GM12878 (cell line): ENCODE data around the gene NTN3. TPM values are rescaled to one million over a fixed set of nuclear protein-coding genes. Genes with fewer than 3 reads are reported as not detected.
A peak's percentile ranks its signal among the peaks of the same experiment; 100 is the strongest.

Experiments
- ATAC-seq: fragments of 200-7000 bp; cut with Tn5 transposase; 3 replicates; pipeline ENCODE4 v1.9.1; 2020; ENCODE audit warnings: mild to moderate bottlenecking, moderate library complexity
- BruUV-seq: library from RNA; stranded (reverse); fragments of 400-500 nt; replicated peaks from 2 replicates; lab custom pipeline; 2021; lab: Mats Ljungman, UMichigan
- CTCF ChIA-PET: fragments of 300-600 bp; sonication (Branson Sonifier 250); formaldehyde crosslinking; extraction: SDS; loops from one replicate; lab custom pipeline; 2021; ENCODE audit warnings: inconsistent platforms; lab: Yijun Ruan, JAX
- POLR2A ChIA-PET: fragments of 350-600 bp; formaldehyde crosslinking; extraction: SDS; loops from one replicate; lab custom pipeline; 2021; ENCODE audit warnings: inconsistent platforms; lab: Charles Lee
- RAD21 ChIA-PET: fragments of 300-600 bp; sonication (Branson Sonifier 250); formaldehyde crosslinking; loops from one replicate; lab custom pipeline; 2023; ENCODE audit warnings: antibody characterized with exemption; ENCODE audit not compliant: unreplicated experiment; lab: Charles Lee
- SMC1A ChIA-PET: fragments of 300-600 bp; sonication (Branson Sonifier 250); formaldehyde crosslinking; loops from one replicate; lab custom pipeline; 2023; ENCODE audit not compliant: unreplicated experiment, uncharacterized antibody; lab: Charles Lee
- DNase-seq: peaks from one replicate; pipeline ENCODE4 v3.0.0-alpha.2; 2011; ENCODE audit warnings: low read depth, low spot score
- FAIRE-seq: peaks from 3 replicates; lab custom pipeline; 2011; peaks lifted over from hg19 to GRCh38; lab: Jason Lieb, UNC
- H2AFZ ChIP-seq: 2 replicates; pipeline ENCODE4 v1.6.0; 2011; ENCODE audit warnings: low read depth, low read length, control low read depth; ENCODE audit not compliant: control insufficient read depth
- H3K27ac ChIP-seq: 2 replicates; pipeline ENCODE4 v1.5.1; 2011; ENCODE audit warnings: control low read depth; ENCODE audit not compliant: control insufficient read depth, insufficient read depth
- H3K27me3 ChIP-seq, 2 experiments: replicated peaks in 1 of 2; 2 replicates each; pipeline versions ENCODE4 v1.6.0 to v1.6.1; 2011; ENCODE audit warnings: low read length in 1 of 2; ENCODE audit not compliant: control insufficient read depth in 2 of 2, insufficient read depth in 2 of 2
- H3K36me3 ChIP-seq, 2 experiments: 2 replicates each; pipeline ENCODE4 v1.5.1; 2011; ENCODE audit warnings: low read length in 1 of 2; ENCODE audit not compliant: control insufficient read depth in 2 of 2, insufficient read depth in 2 of 2
- H3K4me1 ChIP-seq: 2 replicates; pipeline ENCODE4 v1.6.1; 2011; ENCODE audit warnings: mild to moderate bottlenecking, low read length, moderate library complexity, mixed read lengths; ENCODE audit not compliant: control insufficient read depth, insufficient read depth
- H3K4me2 ChIP-seq: 2 replicates; pipeline ENCODE4 v1.6.0; 2011; ENCODE audit warnings: control low read depth; ENCODE audit not compliant: control insufficient read depth, insufficient read depth
- H3K4me3 ChIP-seq: fragments of 200-600 bp; sonication (generic); 2 replicates; pipeline ENCODE4 v1.5.1; 2016
- H3K79me2 ChIP-seq: 2 replicates; pipeline ENCODE4 v1.6.0; 2011; ENCODE audit warnings: low read length; ENCODE audit not compliant: control insufficient read depth, insufficient read depth
- H3K9ac ChIP-seq: 2 replicates; pipeline ENCODE4 v1.8.0; 2011; ENCODE audit warnings: low read length, control low read depth, mixed read lengths; ENCODE audit not compliant: control insufficient read depth, insufficient read depth
- H3K9me3 ChIP-seq: replicated peaks from 3 replicates; pipeline ENCODE4 v1.5.1; 2011; ENCODE audit warnings: mild to moderate bottlenecking, low read length; ENCODE audit not compliant: control insufficient read depth, insufficient read depth
- H4K20me1 ChIP-seq: 2 replicates; pipeline ENCODE4 v1.6.0; 2011; ENCODE audit not compliant: control insufficient read depth, insufficient read depth
- CEBPB ChIP-seq, 2 experiments: fragments of 150-350 bp in 1 of 2; IDR thresholded peaks; 2 replicates each; pipeline ENCODE4 v1.6.1; 2012 to 2014; ENCODE audit warnings: low read depth in 2 of 2, low read length in 2 of 2, borderline replicate concordance in 1 of 2, inconsistent platforms in 1 of 2
- EED ChIP-seq: sonication (generic); IDR thresholded peaks from 2 replicates; pipeline ENCODE4 v1.6.1; 2016; ENCODE audit warnings: antibody characterized with exemption, low read depth
- GABPA ChIP-seq: IDR thresholded peaks from 2 replicates; pipeline ENCODE4 v1.6.1; 2014; ENCODE audit warnings: antibody characterized with exemption, low read depth, mild to moderate bottlenecking, inconsistent platforms
- GATAD2B ChIP-seq: fragments of 450-650 bp; conservative IDR thresholded peaks from 2 replicates; pipeline ENCODE4 v1.6.1; 2017; ENCODE audit warnings: low read depth, mild to moderate bottlenecking, moderate library complexity
- KLF5 ChIP-seq: fragments of 450-650 bp; IDR thresholded peaks from 2 replicates; pipeline ENCODE4 v1.6.1; 2014; ENCODE audit warnings: mild to moderate bottlenecking; ENCODE audit not compliant: partially characterized antibody
- LARP7 ChIP-seq: fragments of 450-650 bp; IDR thresholded peaks from 2 replicates; pipeline ENCODE4 v1.6.1; 2017; ENCODE audit warnings: mild to moderate bottlenecking
- MEF2B ChIP-seq: fragments of 450-650 bp; IDR thresholded peaks from 2 replicates; pipeline ENCODE4 v1.6.1; 2018; ENCODE audit warnings: mild to moderate bottlenecking, moderate library complexity; ENCODE audit not compliant: partially characterized antibody, poor library complexity, severe bottlenecking
- MTA3 ChIP-seq: IDR thresholded peaks from 2 replicates; pipeline ENCODE4 v1.6.1; 2012; ENCODE audit warnings: low read length, inconsistent platforms, borderline replicate concordance
- NFYA ChIP-seq: IDR thresholded peaks from 2 replicates; pipeline ENCODE4 v1.6.1; 2011; ENCODE audit warnings: low read depth, mild to moderate bottlenecking, low read length, improper control_type of control experiment, borderline replicate concordance
- NR2C1 ChIP-seq: fragments of 450-650 bp; IDR thresholded peaks from 2 replicates; pipeline ENCODE4 v1.6.1; 2017; ENCODE audit warnings: antibody characterized with exemption, mild to moderate bottlenecking, moderate library complexity
- NRF1 ChIP-seq: conservative IDR thresholded peaks from 2 replicates; pipeline ENCODE4 v1.6.1; 2011; ENCODE audit warnings: mild to moderate bottlenecking, low read depth, low read length, improper control_type of control experiment
- POU2F2 ChIP-seq: IDR thresholded peaks from 3 replicates; pipeline ENCODE4 v1.6.1; 2011; ENCODE audit warnings: low read depth, mild to moderate bottlenecking, low read length, borderline replicate concordance
- RAD51 ChIP-seq: fragments of 450-650 bp; IDR thresholded peaks from 2 replicates; pipeline ENCODE4 v1.6.1; 2016; ENCODE audit warnings: moderate library complexity, mild to moderate bottlenecking, inconsistent platforms
- RBBP5 ChIP-seq: fragments of 200-600 bp; sonication (generic); conservative IDR thresholded peaks from 2 replicates; pipeline ENCODE4 v1.6.1; 2016
- STAT1 ChIP-seq: fragments of 450-650 bp; conservative IDR thresholded peaks from 2 replicates; pipeline ENCODE4 v1.6.1; 2014; ENCODE audit warnings: antibody characterized with exemption, mild to moderate bottlenecking
- ZNF207 ChIP-seq: fragments of 450-650 bp; IDR thresholded peaks from 2 replicates; pipeline ENCODE4 v1.6.1; 2014; ENCODE audit warnings: antibody characterized with exemption, mild to moderate bottlenecking, borderline replicate concordance
- ZNF217 ChIP-seq: fragments of 450-650 bp; IDR thresholded peaks from 2 replicates; pipeline ENCODE4 v1.6.1; 2017; ENCODE audit warnings: antibody characterized with exemption, mild to moderate bottlenecking
- WGBS: methylation state at CpG from one replicate; pipeline ENCODE4 v1.1.6; 2016; ENCODE audit warnings: low lambda C conversion rate; ENCODE audit not compliant: insufficient replicate concordance, insufficient coverage; ENCODE audit errors: missing lambda C conversion rate; 5-methylcytosine and 5-hydroxymethylcytosine counted together
- in situ Hi-C: fragments of 300-500 bp; cut with MboI; formaldehyde crosslinking; loops from 9 replicates; pipeline ENCODE4 v1.14.3; 2018; ENCODE audit warnings: mixed read lengths
- intact Hi-C: fragments of 100-400 bp; cut with micrococcal nuclease; formaldehyde crosslinking; loops from one replicate; pipeline ENCODE4 v1.14.2; 2022; ENCODE audit not compliant: unreplicated experiment
- polyA plus RNA-seq, 11 experiments: library from polyadenylated mRNA; depleted of rRNA in 4 of 11; unstranded in 6 of 11; stranded (reverse) in 5 of 11; fragments of >200 nt; fragmentation: Nextera tagmentation in 4 of 11; fragmentation: Illumina TruSeq in 1 of 11; extraction: Ambion mirVana in 4 of 11; extraction: Trizol in 1 of 11; gene quantifications; 1 replicate in 1 of 11; 2 replicates in 10 of 11; pipeline versions ENCODE4 v1.2.1 to v1.2.3, GENCODE V29; 2011 to 2016; ENCODE audit warnings: inconsistent platforms in 2 of 11, missing spikeins in 2 of 11, low read depth in 1 of 11
- total RNA-seq, 4 experiments: library from RNA; depleted of rRNA in 3 of 4; stranded (reverse); fragments of >200 nt in 3 of 4; fragmentation: Illumina TruSeq in 1 of 4; extraction: Trizol in 1 of 4; gene quantifications; 2 replicates each; pipeline versions ENCODE4 v1.2.1 to v1.2.3, GENCODE V29; 2013 to 2021
- TF ChIP-seq, protein P1 (sequence below): IDR thresholded peaks from 2 replicates; pipeline ENCODE4 v1.6.1; 2011; ENCODE audit warnings: low read depth, low read length, improper control_type of control experiment, borderline replicate concordance
- TF ChIP-seq, protein P2 (sequence below): fragments of 450-650 bp; conservative IDR thresholded peaks from 2 replicates; pipeline ENCODE4 v1.6.1; 2017; ENCODE audit warnings: mild to moderate bottlenecking, moderate library complexity

NTN3 gene
- total and polyA plus RNA-seq, 10 of the 15 experiments (the other 5 are each of a cell fraction or from before 2014, with no cell fraction given) = 0.04 TPM; not detected in 9

DNA sequence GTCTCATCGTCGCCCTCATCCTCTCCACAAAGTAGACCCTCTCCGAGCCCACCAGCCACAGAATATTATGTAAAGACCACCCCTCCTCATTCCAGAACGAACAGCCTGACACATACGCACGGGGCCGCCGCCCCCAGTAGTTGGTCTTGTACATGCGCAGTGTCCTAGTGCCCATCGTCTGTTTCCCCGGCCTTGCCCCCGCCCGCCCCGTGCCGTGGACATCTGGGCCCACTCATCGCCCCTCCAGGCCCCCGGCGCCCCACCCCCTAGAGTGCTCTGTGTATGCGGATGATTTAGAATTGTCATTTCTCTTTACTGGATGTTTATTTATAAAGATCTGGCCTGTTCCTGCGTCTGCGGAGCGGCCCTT is 48.6 kb downstream of the NTN3 start:
- H3K79me2 ChIP-seq = peaks cover 55% of the 10 kb centered on the region
- FAIRE-seq (no peak), ATAC-seq (no peak), DNase-seq (no peak)
- intact Hi-C loops = no loop called here
- peaks cover 17% of the 10 kb centered on the region for H3K4me1 ChIP-seq
- BruUV-seq = no TSS peak
- H3K9me3 ChIP-seq = no peaks in the 10 kb centered on the region
- H3K27me3 ChIP-seq = no peaks in the 10 kb centered on the region
- no peak for TF ChIP-seq NR2C1
- no peak for TF ChIP-seq RAD51
- TF ChIP-seq KLF5 = no peak
- TF ChIP-seq GABPA = no peak
- TF ChIP-seq, protein P1, sequence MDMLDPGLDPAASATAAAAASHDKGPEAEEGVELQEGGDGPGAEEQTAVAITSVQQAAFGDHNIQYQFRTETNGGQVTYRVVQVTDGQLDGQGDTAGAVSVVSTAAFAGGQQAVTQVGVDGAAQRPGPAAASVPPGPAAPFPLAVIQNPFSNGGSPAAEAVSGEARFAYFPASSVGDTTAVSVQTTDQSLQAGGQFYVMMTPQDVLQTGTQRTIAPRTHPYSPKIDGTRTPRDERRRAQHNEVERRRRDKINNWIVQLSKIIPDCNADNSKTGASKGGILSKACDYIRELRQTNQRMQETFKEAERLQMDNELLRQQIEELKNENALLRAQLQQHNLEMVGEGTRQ = no peak
- TF ChIP-seq ZNF217 = no peak
- TF ChIP-seq ZNF207 = no peak
- no peak for TF ChIP-seq LARP7
- TF ChIP-seq RBBP5 = no peak
- no peak for TF ChIP-seq NRF1
- TF ChIP-seq STAT1 = no peak
- TF ChIP-seq MTA3 = no peak
- no peak for TF ChIP-seq CEBPB (IDR thresholded peaks at IDR 0.05; ENCODE audit: borderline replicate concordance in 1 of 2, low read depth in 2 of 2, low read length in 2 of 2)
- no peak for TF ChIP-seq EED
- no peak for TF ChIP-seq GATAD2B
- no peak for TF ChIP-seq MEF2B
- TF ChIP-seq, protein P2, sequence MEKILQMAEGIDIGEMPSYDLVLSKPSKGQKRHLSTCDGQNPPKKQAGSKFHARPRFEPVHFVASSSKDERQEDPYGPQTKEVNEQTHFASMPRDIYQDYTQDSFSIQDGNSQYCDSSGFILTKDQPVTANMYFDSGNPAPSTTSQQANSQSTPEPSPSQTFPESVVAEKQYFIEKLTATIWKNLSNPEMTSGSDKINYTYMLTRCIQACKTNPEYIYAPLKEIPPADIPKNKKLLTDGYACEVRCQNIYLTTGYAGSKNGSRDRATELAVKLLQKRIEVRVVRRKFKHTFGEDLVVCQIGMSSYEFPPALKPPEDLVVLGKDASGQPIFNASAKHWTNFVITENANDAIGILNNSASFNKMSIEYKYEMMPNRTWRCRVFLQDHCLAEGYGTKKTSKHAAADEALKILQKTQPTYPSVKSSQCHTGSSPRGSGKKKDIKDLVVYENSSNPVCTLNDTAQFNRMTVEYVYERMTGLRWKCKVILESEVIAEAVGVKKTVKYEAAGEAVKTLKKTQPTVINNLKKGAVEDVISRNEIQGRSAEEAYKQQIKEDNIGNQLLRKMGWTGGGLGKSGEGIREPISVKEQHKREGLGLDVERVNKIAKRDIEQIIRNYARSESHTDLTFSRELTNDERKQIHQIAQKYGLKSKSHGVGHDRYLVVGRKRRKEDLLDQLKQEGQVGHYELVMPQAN = no peak
- TF ChIP-seq NFYA = no peak
- no peak for TF ChIP-seq POU2F2
- H4K20me1 ChIP-seq = peaks cover 9% of the 10 kb centered on the region
- no peak overlapping the region for H3K27ac ChIP-seq
- ChIA-PET SMC1A (no interaction called here), POLR2A (interaction anchor here (0.8 to 1.1 kb wide), 2 partner anchors 10 to 12 kb away, joined by 3 to 4 read pairs; partner anchors contain the start of gene CEMP1), CTCF (interaction anchor here (1.1 kb wide), 1 partner anchor 90 kb away, joined by 4 read pairs; no protein-coding TSS in a partner anchor), RAD21 (no interaction called here)
- H3K4me3 ChIP-seq = peak overlapping the region; percentile 44; the same call in 1 of the 2 replicates
- H3K4me2 ChIP-seq = 0 out of 2 replicates have a peak overlapping the region, but pooled peaks have one; percentile 48
- peaks cover 9 to 18% of the 10 kb centered on the region in 2 experiments; a peak in 3 of 4 replicates for H3K36me3 ChIP-seq
- WGBS = 55% methylated on average over 11 of the region's 22 CpGs
- in situ Hi-C loops = no loop called here
- H3K9ac ChIP-seq = no peak overlapping the region
- no peak overlapping the region for H2AFZ ChIP-seq
